LNCaP clone FGC (cell line): ENCODE measurements around the gene SFXN3.

Experiments
- DNase-seq: peaks from one replicate; pipeline ENCODE4 v3.0.0-alpha.2; 2011; ENCODE audit warnings: low read depth
- H3K4me3 ChIP-seq: 2 replicates; pipeline ENCODE4 v1.5.1; 2011; ENCODE audit warnings: mild to moderate bottlenecking, low read depth, low read length, control low read depth
- TF ChIP-seq, protein P1 (sequence below): IDR thresholded peaks from 2 replicates; pipeline ENCODE4 v1.5.1; 2012; ENCODE audit warnings: mild to moderate bottlenecking; ENCODE audit not compliant: control insufficient read depth, insufficient read depth; ENCODE audit errors: extremely low read depth

SFXN3 gene

GRCh38 chr10:101007099-101007711 lies 23.8 kb upstream of the SFXN3 start:
- TF ChIP-seq, protein P1, sequence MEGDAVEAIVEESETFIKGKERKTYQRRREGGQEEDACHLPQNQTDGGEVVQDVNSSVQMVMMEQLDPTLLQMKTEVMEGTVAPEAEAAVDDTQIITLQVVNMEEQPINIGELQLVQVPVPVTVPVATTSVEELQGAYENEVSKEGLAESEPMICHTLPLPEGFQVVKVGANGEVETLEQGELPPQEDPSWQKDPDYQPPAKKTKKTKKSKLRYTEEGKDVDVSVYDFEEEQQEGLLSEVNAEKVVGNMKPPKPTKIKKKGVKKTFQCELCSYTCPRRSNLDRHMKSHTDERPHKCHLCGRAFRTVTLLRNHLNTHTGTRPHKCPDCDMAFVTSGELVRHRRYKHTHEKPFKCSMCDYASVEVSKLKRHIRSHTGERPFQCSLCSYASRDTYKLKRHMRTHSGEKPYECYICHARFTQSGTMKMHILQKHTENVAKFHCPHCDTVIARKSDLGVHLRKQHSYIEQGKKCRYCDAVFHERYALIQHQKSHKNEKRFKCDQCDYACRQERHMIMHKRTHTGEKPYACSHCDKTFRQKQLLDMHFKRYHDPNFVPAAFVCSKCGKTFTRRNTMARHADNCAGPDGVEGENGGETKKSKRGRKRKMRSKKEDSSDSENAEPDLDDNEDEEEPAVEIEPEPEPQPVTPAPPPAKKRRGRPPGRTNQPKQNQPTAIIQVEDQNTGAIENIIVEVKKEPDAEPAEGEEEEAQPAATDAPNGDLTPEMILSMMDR = no peak
- DNase-seq = no peak
- H3K4me3 ChIP-seq = no peak overlapping the region

- TF ChIP-seq, protein P1 = no peak
- H3K4me3 ChIP-seq = no peak overlapping the region
- DNase-seq = no peak
Observed at GRCh38 chr10:101007915-101008822, 22.9 kb upstream of the SFXN3 start.

DNA sequence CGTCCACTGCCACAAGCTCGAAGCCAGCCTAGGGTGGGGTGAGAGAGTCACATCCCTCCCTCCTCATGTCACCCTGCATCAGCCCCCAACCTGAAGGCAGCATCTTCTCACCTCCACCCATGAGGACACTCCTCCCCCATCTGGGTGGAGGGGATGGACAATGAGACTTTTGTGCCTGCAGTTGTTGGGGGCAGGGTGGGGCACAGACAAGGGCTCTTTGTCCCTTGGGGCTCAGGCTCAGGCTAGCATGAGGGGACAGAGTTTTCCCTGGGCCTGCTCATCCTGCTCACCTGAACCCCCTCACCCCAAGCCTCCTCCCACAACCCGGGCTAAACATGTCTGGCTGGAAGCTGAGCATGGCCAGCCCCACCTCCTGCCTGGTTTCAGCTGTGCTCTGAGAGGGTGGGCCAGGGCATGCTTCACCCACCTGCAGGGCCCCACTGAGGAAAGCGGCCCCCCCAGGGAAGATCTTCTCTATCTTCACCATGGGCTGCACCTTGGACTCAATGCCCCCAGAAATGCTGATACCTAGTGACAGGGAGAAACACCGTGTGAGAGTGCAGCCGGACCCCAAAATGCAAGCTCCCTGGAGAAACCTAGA lies 22.1 kb upstream of the SFXN3 start:
- TF ChIP-seq, protein P1 = no peak
- H3K4me3 ChIP-seq = no peak overlapping the region
- DNase-seq = no peak

GRCh38 chr10:101010329-101010728 lies 20.7 kb upstream of the SFXN3 start:
- TF ChIP-seq, protein P1 = no peak
- DNase-seq = no peak

DNA sequence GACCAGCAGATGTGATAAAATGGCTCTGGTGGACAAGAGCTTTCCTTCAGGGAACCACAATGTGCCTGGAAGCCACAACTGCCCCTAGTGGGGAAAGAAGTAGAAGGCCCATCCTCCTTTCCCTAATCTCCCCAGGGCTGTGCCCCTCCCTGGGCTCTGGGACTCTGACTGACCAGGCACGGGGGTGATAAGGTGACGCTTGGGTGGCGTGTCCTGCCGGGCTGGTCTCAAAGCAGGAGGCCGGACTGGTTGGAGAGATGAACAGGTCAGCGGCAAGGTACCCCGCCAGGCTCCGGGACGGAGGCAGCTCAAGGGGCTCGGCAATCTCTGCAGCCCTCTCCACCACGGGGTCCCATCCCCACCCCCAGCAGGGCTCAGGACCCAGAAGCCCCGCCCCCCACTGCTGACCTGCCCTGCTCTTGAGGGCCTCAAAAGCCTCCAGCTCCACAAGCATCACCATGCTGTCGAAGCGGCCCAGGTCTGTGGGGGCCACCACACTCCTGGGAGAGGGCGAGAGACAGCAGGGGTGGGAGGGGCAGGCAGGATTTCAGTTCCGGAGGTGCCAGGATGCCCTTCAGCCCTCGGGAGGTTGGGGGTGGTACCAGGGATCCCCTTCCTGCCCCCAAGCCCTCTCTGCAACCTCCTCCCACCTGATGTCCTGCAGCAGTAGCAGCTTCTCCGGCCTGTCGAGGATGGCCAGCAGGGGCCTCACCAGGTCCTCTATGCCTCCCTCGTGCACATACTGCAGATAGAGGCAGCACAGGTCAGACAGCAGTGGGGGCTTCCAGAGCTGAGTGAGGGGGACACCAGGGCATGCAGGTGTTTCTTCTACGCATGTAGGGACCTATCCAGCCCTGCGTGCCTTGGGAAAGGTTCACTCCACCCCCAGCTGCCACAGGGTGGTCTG lies 19.3 kb upstream of the SFXN3 start:
- DNase-seq = no peak
- no peak overlapping the region for H3K4me3 ChIP-seq
- TF ChIP-seq, protein P1 = no peak

More at GRCh38 chr10:101010329-101010728, 20.7 kb upstream of the SFXN3 start:
- H3K4me3 ChIP-seq = no peak overlapping the region
